Endothelial cell of umbilical vein (primary cell): Measurements from ENCODE around the gene CST1. TPM values are rescaled to one million over a fixed set of nuclear protein-coding genes. Genes with fewer than 3 reads are reported as not detected.

Experiments used
- BruUV-seq: library from RNA; stranded (reverse); fragments of 400-500 nt; replicated peaks from 2 replicates; lab custom pipeline; 2021; lab: Mats Ljungman, UMichigan
- CTCF ChIA-PET: fragments of 300-600, 350-600 bp; sonication (Branson Sonifier 250); formaldehyde crosslinking; loops from one replicate; lab custom pipeline; 2021; ENCODE audit warnings: antibody characterized with exemption, inconsistent platforms; lab: Charles Lee
- POLR2A ChIA-PET: fragments of 300-600, 350-600 bp; sonication (Branson Sonifier 250); formaldehyde crosslinking; loops from one replicate; lab custom pipeline; 2021; ENCODE audit warnings: antibody characterized with exemption, inconsistent platforms; lab: Charles Lee
- DNase-seq: peaks from one replicate; pipeline ENCODE4 v3.0.0-alpha.2; 2011; ENCODE audit warnings: low read depth, low spot score
- FAIRE-seq: peaks from 2 replicates; lab custom pipeline; 2011; peaks lifted over from hg19 to GRCh38; lab: Jason Lieb, UNC
- H2AFZ ChIP-seq: 2 replicates; pipeline ENCODE4 v1.6.0; 2012; ENCODE audit warnings: low read depth, low read length, control low read depth, inconsistent platforms
- H3K27ac ChIP-seq: 2 replicates; pipeline ENCODE4 v1.5.1; 2011; ENCODE audit warnings: low read depth, mild to moderate bottlenecking, control low read depth, low read length, moderate library complexity; ENCODE audit not compliant: insufficient read depth
- H3K27me3 ChIP-seq, 2 experiments: 2 replicates each; pipeline versions ENCODE4 v1.6.0 to v1.6.1; 2011; ENCODE audit warnings: low read length in 2 of 2, mixed read lengths in 1 of 2; ENCODE audit not compliant: control insufficient read depth in 2 of 2, insufficient read depth in 2 of 2
- H3K36me3 ChIP-seq, 2 experiments: 2 replicates in 1 of 2; 3 replicates in 1 of 2; pipeline ENCODE4 v1.5.1; 2011; ENCODE audit warnings: low read length in 2 of 2, mild to moderate bottlenecking in 1 of 2, moderate library complexity in 1 of 2; ENCODE audit not compliant: control insufficient read depth in 2 of 2, insufficient read depth in 2 of 2; ENCODE audit errors: extremely low read depth in 1 of 2
- H3K4me1 ChIP-seq: 3 replicates; pipeline ENCODE4 v1.5.1; 2011; ENCODE audit warnings: mild to moderate bottlenecking, low read length; ENCODE audit not compliant: control insufficient read depth, insufficient read depth; ENCODE audit errors: extremely low read depth
- H3K4me2 ChIP-seq: 2 replicates; pipeline ENCODE4 v1.6.1; 2011; ENCODE audit warnings: low read length, control low read depth, mixed read lengths; ENCODE audit not compliant: insufficient read depth
- H3K4me3 ChIP-seq, 3 experiments: fragments of 200-600 bp in 1 of 3; sonication (generic), shearing (Covaris generic) in 1 of 3; replicated peaks in 1 of 3; 2 replicates each; pipeline ENCODE4 v1.5.1; 2011 to 2016; ENCODE audit warnings: control low read depth in 3 of 3, low read length in 3 of 3, mild to moderate bottlenecking in 2 of 3, inconsistent platforms in 1 of 3, low read depth in 1 of 3, moderate library complexity in 1 of 3; ENCODE audit not compliant: insufficient read depth in 1 of 3
- H3K79me2 ChIP-seq: 2 replicates; pipeline ENCODE4 v1.6.0; 2012; ENCODE audit warnings: low read length, inconsistent platforms; ENCODE audit not compliant: control insufficient read depth, insufficient read depth
- H3K9ac ChIP-seq: replicated peaks from 2 replicates; pipeline ENCODE3; 2011; ENCODE audit warnings: low read length, control low read depth; ENCODE audit not compliant: insufficient read depth; ENCODE audit errors: extremely low read depth
- H3K9me1 ChIP-seq: replicated peaks from 3 replicates; pipeline ENCODE4 v1.6.0; 2011; ENCODE audit warnings: mild to moderate bottlenecking, low read length; ENCODE audit not compliant: control insufficient read depth, insufficient read depth; ENCODE audit errors: extremely low read depth
- H3K9me3 ChIP-seq: replicated peaks from 2 replicates; pipeline ENCODE4 v1.5.1; 2012; ENCODE audit warnings: low read length, inconsistent platforms; ENCODE audit not compliant: control insufficient read depth, insufficient read depth
- H4K20me1 ChIP-seq: replicated peaks from 2 replicates; pipeline ENCODE3; 2011; ENCODE audit warnings: mild to moderate bottlenecking, low read length; ENCODE audit not compliant: control insufficient read depth, insufficient read depth; ENCODE audit errors: extremely low read depth
- EZH2 ChIP-seq: IDR thresholded peaks from 2 replicates; pipeline ENCODE4 v1.6.1; 2012; ENCODE audit warnings: borderline replicate concordance, low read depth, mild to moderate bottlenecking, moderate library complexity, low read length, inconsistent platforms; ENCODE audit not compliant: severe bottlenecking
- FOS ChIP-seq: IDR thresholded peaks from 2 replicates; pipeline ENCODE4 v1.6.1; 2011; ENCODE audit warnings: mild to moderate bottlenecking, low read length, moderate library complexity, borderline replicate concordance; ENCODE audit not compliant: insufficient read depth
- GATA2 ChIP-seq: IDR thresholded peaks from 2 replicates; pipeline ENCODE4 v1.7.0; 2011; ENCODE audit warnings: low read depth, mild to moderate bottlenecking, moderate library complexity, mixed read lengths, low read length; ENCODE audit not compliant: insufficient read length, insufficient read depth
- MAX ChIP-seq: IDR thresholded peaks from 2 replicates; pipeline ENCODE4 v1.6.1; 2011; ENCODE audit not compliant: insufficient read depth, insufficient read length
- dilution Hi-C: fragments of 300-500 bp; cut with MboI; formaldehyde crosslinking; loops from one replicate; pipeline ENCODE4 v1.15.0; 2019; ENCODE audit warnings: low sequenced_read_pairs; ENCODE audit not compliant: extremely low pct_ligation_motif_present
- intact Hi-C: fragments of 100-400 bp; cut with micrococcal nuclease; formaldehyde crosslinking; loops from one replicate; pipeline ENCODE4 v1.10.0; 2022
- polyA plus RNA-seq, 4 experiments: library from polyadenylated mRNA; depleted of rRNA in 3 of 4; stranded (reverse) in 3 of 4; unstranded in 1 of 4; fragments of >200 nt; gene quantifications; 2 replicates each; pipeline versions ENCODE4 v1.2.1 to v1.2.3, GENCODE V29; 2011 to 2012; ENCODE audit warnings: missing spikeins in 1 of 4
- total RNA-seq: library from RNA; stranded (reverse); gene quantifications from 2 replicates; pipeline ENCODE4 v1.2.3, GENCODE V29; 2021
- TF ChIP-seq, protein P1 (sequence below), 2 donors: IDR thresholded peaks; 1 replicate in 1 of 2; 2 replicates in 1 of 2; pipeline ENCODE4 v1.5.1; 2011; ENCODE audit warnings: low read length in 2 of 2, mild to moderate bottlenecking in 2 of 2, moderate library complexity in 2 of 2, control low read depth in 1 of 2, inconsistent platforms in 1 of 2, low read depth in 1 of 2; ENCODE audit not compliant: insufficient read depth in 1 of 2; ENCODE audit errors: extremely low read depth in 1 of 2

The CST1 gene
- total and polyA plus RNA-seq, 2 donors (not counting 3 experiments of a cell fraction or from before 2014, with no cell fraction given) = 0.19 to 2.2 TPM

- Histone ChIP-seq H3K9me1 (no peaks in the 10 kb centered on the region), H3K4me1 (peaks cover 17% of the 10 kb centered on the region), H3K9ac (no peak overlapping the region), H2AFZ (no peak overlapping the region), H3K27me3 (no peaks in the 10 kb centered on the region), H3K4me2 (no peak overlapping the region), H3K36me3 (no peaks in the 10 kb centered on the region), H3K9me3 (no peaks in the 10 kb centered on the region), H3K4me3 (no peak overlapping the region), H3K27ac (no peak overlapping the region), H3K79me2 (peaks cover 15% of the 10 kb centered on the region), H4K20me1 (no peaks in the 10 kb centered on the region)
- FAIRE-seq = no peak
- no peak for TF ChIP-seq EZH2
- TF ChIP-seq MAX = no peak
- no peak for TF ChIP-seq GATA2
- POLR2A ChIA-PET = no interaction called here
- CTCF ChIA-PET = no interaction called here
- DNase-seq = no peak
- intact Hi-C loops (loop anchor here (10.0 kb wide), 1 partner anchor 138 kb away; no protein-coding TSS in a partner anchor), dilution Hi-C loops (no loop called here)
- no TSS peak for BruUV-seq
These were observed 4.4 kb downstream of the CST1 start for GRCh38 chr20:23746321-23746720.

GRCh38 chr20:23745247-23745646, 5.5 kb downstream of the CST1 start:
- no peak overlapping the region for H3K4me2 ChIP-seq

More at GRCh38 chr20:23745247-23745646, 5.5 kb downstream of the CST1 start:
- dilution Hi-C loops (no loop called here), intact Hi-C loops (loop anchor here (10.0 kb wide), 1 partner anchor 140 kb away; no protein-coding TSS in a partner anchor)
- peak; percentile 83 for FAIRE-seq
- BruUV-seq = no TSS peak
- H3K79me2 ChIP-seq = peaks cover 12% of the 10 kb centered on the region
- no peak overlapping the region for H3K4me3 ChIP-seq
- no peak overlapping the region for H3K9ac ChIP-seq
- no peaks in the 10 kb centered on the region for H4K20me1 ChIP-seq
- H3K27ac ChIP-seq = no peak overlapping the region
- ChIA-PET CTCF (no interaction called here), POLR2A (no interaction called here)
- no peaks in the 10 kb centered on the region for H3K27me3 ChIP-seq
- peak; percentile 28 for DNase-seq
- H3K4me1 ChIP-seq = peaks cover 14% of the 10 kb centered on the region
- no peaks in the 10 kb centered on the region for H3K36me3 ChIP-seq
- H3K9me3 ChIP-seq = no peaks in the 10 kb centered on the region
- no peak overlapping the region for H2AFZ ChIP-seq
- peak; percentile 38 for TF ChIP-seq FOS
- TF ChIP-seq, protein P1, sequence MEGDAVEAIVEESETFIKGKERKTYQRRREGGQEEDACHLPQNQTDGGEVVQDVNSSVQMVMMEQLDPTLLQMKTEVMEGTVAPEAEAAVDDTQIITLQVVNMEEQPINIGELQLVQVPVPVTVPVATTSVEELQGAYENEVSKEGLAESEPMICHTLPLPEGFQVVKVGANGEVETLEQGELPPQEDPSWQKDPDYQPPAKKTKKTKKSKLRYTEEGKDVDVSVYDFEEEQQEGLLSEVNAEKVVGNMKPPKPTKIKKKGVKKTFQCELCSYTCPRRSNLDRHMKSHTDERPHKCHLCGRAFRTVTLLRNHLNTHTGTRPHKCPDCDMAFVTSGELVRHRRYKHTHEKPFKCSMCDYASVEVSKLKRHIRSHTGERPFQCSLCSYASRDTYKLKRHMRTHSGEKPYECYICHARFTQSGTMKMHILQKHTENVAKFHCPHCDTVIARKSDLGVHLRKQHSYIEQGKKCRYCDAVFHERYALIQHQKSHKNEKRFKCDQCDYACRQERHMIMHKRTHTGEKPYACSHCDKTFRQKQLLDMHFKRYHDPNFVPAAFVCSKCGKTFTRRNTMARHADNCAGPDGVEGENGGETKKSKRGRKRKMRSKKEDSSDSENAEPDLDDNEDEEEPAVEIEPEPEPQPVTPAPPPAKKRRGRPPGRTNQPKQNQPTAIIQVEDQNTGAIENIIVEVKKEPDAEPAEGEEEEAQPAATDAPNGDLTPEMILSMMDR (IDR thresholded peaks at IDR 0.05; ENCODE audit: extremely low read depth in 1 of 2, insufficient read depth in 1 of 2, low read depth in 1 of 2, low read length in 2 of 2) = no peak
- no peaks in the 10 kb centered on the region for H3K9me1 ChIP-seq
